ENCODE results near the gene ADAM10. TPM values are rescaled to one million over a fixed set of nuclear protein-coding genes. Genes with fewer than 3 reads are reported as not detected.

ADAM10 gene
- total RNA-seq = 71.5 and 76.5 TPM in 2 replicates

DNA sequence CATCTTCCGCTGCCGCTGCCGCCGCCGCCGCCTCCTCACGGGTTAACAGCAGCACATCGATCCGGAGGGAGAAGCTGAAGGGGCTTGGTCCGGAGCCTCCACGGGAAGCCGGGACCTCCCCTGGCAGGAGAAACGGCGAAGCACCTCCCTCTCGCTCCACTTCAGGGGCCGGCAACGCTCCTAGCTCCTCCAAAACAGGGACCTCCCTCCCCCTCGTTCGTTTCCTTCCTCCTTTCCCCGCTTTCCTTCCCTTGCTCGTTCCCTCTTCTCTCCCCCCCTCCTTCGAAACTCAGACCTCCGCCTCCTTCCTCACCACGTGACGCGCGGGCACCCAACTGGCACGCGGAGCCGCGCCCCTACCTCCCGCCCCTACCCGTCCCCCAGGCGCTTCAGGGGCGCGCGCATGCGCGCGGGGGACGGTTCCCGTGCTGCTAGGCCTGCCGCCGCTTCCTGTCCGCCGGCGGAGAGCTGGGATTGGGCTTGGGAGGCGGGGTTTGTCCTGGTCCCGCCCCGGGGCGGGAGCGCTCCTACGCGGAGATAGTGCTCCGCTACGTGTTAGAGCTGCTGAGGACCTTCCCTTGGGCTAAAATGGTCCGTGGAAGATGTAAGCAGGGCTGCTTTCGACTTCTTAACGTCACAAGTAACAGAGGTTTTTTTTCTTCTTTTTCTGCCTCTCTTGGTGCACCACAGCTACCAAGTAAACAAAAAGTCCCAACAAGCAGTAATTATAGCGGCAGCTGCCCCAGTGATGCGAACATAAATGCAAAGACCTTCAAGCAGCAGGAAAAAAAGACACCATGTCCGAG, at the start of gene ADAM10:
ADAM10 (minus strand) TSS at position 176 of the 806 bp plus-strand sequence; CDS start at position 3, 173 bp downstream.

GRCh38 chr15:58770857-58771620, 21.5 kb upstream of the ADAM10 start, which contains the start of gene MINDY2:
MINDY2 (plus strand) TSS chr15:58771302; CDS start chr15:58771396, 94 bp downstream.

Other genes starting within 250 kb of the ADAM10 start
- 6.7 TPM in 2 replicates for gene MINDY2, start 21.6 kb upstream of the ADAM10 start, total RNA-seq
- 30.7 and 49.4 TPM in 2 replicates for gene SLTM, start 184.0 kb upstream of the ADAM10 start, total RNA-seq
- gene RNF111, start 238.0 kb upstream of the ADAM10 start, total RNA-seq = 13.4 and 18.1 TPM in 2 replicates

Data from cardiac ventricle fibroblast (primary cell).